Measurements from ENCODE around the gene APBA2. TPM values are rescaled to one million over a fixed set of nuclear protein-coding genes. Genes with fewer than 3 reads are reported as not detected.

APBA2 gene
- total and polyA plus RNA-seq, 10 of the 15 experiments (the other 5 are each of a cell fraction or from before 2014, with no cell fraction given) = 0.06 to 0.26 (median 0.07) TPM; not detected in 7

DNA sequence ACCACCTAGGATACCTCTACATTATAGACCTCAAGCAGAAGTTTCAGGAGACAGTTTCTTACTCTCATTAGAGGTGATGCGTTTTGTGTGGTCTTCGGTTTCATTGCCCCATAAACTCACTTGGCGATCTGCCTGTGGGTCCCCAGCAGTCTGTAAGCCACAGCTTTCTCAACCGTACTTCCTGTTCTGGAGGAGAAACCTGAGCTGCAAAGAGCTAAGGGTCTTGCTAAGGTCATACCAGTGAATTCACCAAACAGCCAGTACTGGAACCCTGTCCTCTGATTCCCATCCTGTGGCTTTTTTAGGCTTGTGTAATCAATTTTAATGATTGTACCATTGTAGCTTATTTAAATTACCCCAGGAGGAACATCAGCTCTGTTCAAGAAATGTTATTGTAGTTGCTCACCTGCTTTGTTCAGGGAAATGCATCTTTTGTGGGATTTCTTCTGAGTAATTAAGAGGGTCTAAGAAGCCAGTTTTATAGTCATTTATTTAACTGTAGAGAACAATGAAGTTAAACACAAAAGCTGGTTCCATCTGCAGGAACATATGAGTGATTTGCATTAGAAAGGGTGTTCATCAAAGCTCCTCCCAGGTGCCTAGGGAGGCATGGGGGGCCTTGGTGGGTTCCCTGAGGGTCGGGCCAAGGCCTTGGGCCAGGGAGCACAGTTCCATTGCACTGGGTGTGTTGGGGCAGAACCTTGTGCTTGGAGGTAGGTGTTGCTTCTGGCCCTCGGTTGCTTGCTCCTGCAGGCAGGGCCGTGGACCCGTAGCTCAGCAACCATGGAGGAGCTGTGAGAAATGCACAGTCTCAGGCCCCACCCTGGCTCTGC lies 69.6 kb downstream of the APBA2 start (continued):
- TF ChIP-seq, protein P1, sequence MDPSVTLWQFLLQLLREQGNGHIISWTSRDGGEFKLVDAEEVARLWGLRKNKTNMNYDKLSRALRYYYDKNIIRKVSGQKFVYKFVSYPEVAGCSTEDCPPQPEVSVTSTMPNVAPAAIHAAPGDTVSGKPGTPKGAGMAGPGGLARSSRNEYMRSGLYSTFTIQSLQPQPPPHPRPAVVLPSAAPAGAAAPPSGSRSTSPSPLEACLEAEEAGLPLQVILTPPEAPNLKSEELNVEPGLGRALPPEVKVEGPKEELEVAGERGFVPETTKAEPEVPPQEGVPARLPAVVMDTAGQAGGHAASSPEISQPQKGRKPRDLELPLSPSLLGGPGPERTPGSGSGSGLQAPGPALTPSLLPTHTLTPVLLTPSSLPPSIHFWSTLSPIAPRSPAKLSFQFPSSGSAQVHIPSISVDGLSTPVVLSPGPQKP (IDR thresholded peaks at IDR 0.05; ENCODE audit: low read depth, low read length) = no peak
- no peak for TF ChIP-seq TAF1 (IDR thresholded peaks at IDR 0.05; ENCODE audit: borderline replicate concordance, low read depth, low read length)
- no peak for TF ChIP-seq NFYB (IDR thresholded peaks at IDR 0.05; ENCODE audit: insufficient read depth, low read depth, low read length)

DNA sequence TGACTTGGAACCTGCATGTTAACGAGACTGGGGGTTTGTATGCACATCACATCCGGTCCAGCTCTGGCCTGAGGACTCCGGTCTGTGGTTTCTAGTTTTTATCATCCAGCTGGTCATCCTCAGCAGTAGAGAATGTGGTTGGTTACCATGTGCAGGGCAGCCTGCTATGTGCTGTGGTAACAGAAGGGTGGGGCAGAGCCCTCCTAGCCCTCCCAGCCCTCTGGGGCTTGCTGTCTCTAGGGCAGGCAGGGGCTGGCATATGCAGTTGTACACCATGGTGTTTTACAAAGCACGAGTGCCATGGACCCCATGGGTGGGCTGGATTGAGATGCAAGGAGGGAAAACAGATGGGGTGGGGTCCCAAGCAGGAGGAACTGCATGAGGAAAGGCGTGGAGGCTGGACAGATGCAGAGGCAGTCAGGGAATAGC lies 70.2 kb downstream of the APBA2 start:
- TF ChIP-seq MYC (IDR thresholded peaks at IDR 0.05; ENCODE audit: insufficient read depth, insufficient read length, insufficient replicate concordance, low read length, severe bottlenecking) (no peak), RFX5 (IDR thresholded peaks at IDR 0.05; ENCODE audit: low read depth, low read length) (no peak), SUPT20H (IDR thresholded peaks at IDR 0.05; ENCODE audit: borderline replicate concordance, control insufficient read depth, low read depth, low read length) (no peak), SUZ12 (IDR thresholded peaks at IDR 0.05; ENCODE audit: unreplicated experiment) (no peak)
- TF ChIP-seq, protein P2, sequence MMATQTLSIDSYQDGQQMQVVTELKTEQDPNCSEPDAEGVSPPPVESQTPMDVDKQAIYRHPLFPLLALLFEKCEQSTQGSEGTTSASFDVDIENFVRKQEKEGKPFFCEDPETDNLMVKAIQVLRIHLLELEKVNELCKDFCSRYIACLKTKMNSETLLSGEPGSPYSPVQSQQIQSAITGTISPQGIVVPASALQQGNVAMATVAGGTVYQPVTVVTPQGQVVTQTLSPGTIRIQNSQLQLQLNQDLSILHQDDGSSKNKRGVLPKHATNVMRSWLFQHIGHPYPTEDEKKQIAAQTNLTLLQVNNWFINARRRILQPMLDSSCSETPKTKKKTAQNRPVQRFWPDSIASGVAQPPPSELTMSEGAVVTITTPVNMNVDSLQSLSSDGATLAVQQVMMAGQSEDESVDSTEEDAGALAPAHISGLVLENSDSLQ (IDR thresholded peaks at IDR 0.05) = no peak
- TF ChIP-seq, protein P3, sequence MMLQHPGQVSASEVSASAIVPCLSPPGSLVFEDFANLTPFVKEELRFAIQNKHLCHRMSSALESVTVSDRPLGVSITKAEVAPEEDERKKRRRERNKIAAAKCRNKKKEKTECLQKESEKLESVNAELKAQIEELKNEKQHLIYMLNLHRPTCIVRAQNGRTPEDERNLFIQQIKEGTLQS (IDR thresholded peaks at IDR 0.05; ENCODE audit: borderline replicate concordance, extremely low read depth, low read depth, low read length) = no peak
- TF ChIP-seq, protein P4, sequence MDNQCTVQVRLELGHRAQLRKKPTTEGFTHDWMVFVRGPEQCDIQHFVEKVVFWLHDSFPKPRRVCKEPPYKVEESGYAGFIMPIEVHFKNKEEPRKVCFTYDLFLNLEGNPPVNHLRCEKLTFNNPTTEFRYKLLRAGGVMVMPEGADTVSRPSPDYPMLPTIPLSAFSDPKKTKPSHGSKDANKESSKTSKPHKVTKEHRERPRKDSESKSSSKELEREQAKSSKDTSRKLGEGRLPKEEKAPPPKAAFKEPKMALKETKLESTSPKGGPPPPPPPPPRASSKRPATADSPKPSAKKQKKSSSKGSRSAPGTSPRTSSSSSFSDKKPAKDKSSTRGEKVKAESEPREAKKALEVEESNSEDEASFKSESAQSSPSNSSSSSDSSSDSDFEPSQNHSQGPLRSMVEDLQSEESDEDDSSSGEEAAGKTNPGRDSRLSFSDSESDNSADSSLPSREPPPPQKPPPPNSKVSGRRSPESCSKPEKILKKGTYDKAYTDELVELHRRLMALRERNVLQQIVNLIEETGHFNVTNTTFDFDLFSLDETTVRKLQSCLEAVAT (IDR thresholded peaks at IDR 0.05) = no peak
- Histone ChIP-seq H3K4me2 (ENCODE audit: control insufficient read depth, insufficient read depth) (no peak overlapping the region; the same call in 1 of the 2 replicates), H3K4me1 (ENCODE audit: control insufficient read depth, insufficient read depth, low read length) (peaks cover 10% of the 10 kb centered on the region), H4K20me1 (ENCODE audit: control insufficient read depth, insufficient read depth) (no peaks in the 10 kb centered on the region), H2AFZ (ENCODE audit: control insufficient read depth, low read depth, low read length) (no peak overlapping the region), H3K27me3 (replicated peaks in 1 of 2; ENCODE audit: control insufficient read depth in 2 of 2, insufficient read depth in 2 of 2, low read length in 1 of 2) (no peaks in the 10 kb centered on the region), H3K9ac (ENCODE audit: control insufficient read depth, insufficient read depth, low read length) (no peak overlapping the region), H3K27ac (ENCODE audit: control insufficient read depth, insufficient read depth) (no peak overlapping the region), H3K79me2 (ENCODE audit: control insufficient read depth, insufficient read depth, low read length) (no peaks in the 10 kb centered on the region), H3K36me3 (ENCODE audit: control insufficient read depth in 2 of 2, insufficient read depth in 2 of 2, low read length in 1 of 2) (no peaks in the 10 kb centered on the region), H3K9me3 (replicated peaks; ENCODE audit: control insufficient read depth, insufficient read depth, low read length) (no peaks in the 10 kb centered on the region), H3K4me3 (no peak overlapping the region)
- in situ Hi-C loops (cut with MboI) = no loop called here
- WGBS (ENCODE audit: insufficient coverage, insufficient replicate concordance, low lambda C conversion rate, missing lambda C conversion rate) = 10% methylated on average over 5 of the region's 5 CpGs
- intact Hi-C loops (cut with micrococcal nuclease; ENCODE audit: unreplicated experiment) = no loop called here
- ChIA-PET SMC1A (ENCODE audit: uncharacterized antibody, unreplicated experiment) (interaction anchor here (1.4 kb wide), 1 partner anchor 21 kb away, joined by 3 read pairs; no protein-coding TSS in a partner anchor), RAD21 (ENCODE audit: unreplicated experiment) (no interaction called here), POLR2A (no interaction called here), CTCF (no interaction called here)
- no peak for FAIRE-seq
- ATAC-seq = peak; percentile 87
- no TSS peak for BruUV-seq (replicated peaks)
- no peak for DNase-seq (ENCODE audit: low read depth, low spot score)
